GM18951 (cell line): ENCODE measurements around the gene ARL15.
"Not testable (repeated sequence)": the region's sequence is repeated elsewhere in the genome, so short reads cannot be mapped to it uniquely, and the experiment has no call there.

Source experiments
- POLR2A ChIP-seq: IDR thresholded peaks from 4 replicates; pipeline ENCODE4 v1.6.1; 2011; ENCODE audit warnings: mild to moderate bottlenecking; ENCODE audit not compliant: insufficient read length, insufficient read depth; ENCODE audit errors: extremely low read depth
- in situ Hi-C: fragments of 300-500 bp; cut with MboI; formaldehyde crosslinking; loops from one replicate; pipeline ENCODE4 v1.12.0; 2022; ENCODE audit warnings: low sequenced_read_pairs, mixed read lengths, inconsistent platforms; ENCODE audit not compliant: unreplicated experiment

ARL15 gene

GRCh38 chr5:54310433-54311175 is at the start of gene ARL15:
TSS of gene ARL15 (minus strand) at chr5:54310573.
- in situ Hi-C loops = no loop called here
- peak; percentile 98 for TF ChIP-seq POLR2A

- no peak for TF ChIP-seq POLR2A
- in situ Hi-C loops = no loop called here
These were observed 49.7 kb upstream of the ARL15 start for GRCh38 chr5:54360089-54360488.

GRCh38 chr5:54357408-54358058 is 47.2 kb upstream of the ARL15 start:
- in situ Hi-C loops = no loop called here
- no peak for TF ChIP-seq POLR2A

GRCh38 chr5:54353933-54354564 is 43.7 kb upstream of the ARL15 start:
- in situ Hi-C loops = not testable (repeated sequence)

- in situ Hi-C loops = not testable (repeated sequence)
These were observed 42.2 kb upstream of the ARL15 start for GRCh38 chr5:54352580-54352979.

GRCh38 chr5:54347221-54347865 is 37.0 kb upstream of the ARL15 start:
- TF ChIP-seq POLR2A = no peak
- in situ Hi-C loops = no loop called here

GRCh38 chr5:54344653-54345052 is 34.3 kb upstream of the ARL15 start:
- in situ Hi-C loops = no loop called here
- TF ChIP-seq POLR2A = no peak

GRCh38 chr5:54341971-54342370 is 31.6 kb upstream of the ARL15 start:
- no peak for TF ChIP-seq POLR2A
- in situ Hi-C loops = no loop called here

GRCh38 chr5:54337523-54337922 is 27.1 kb upstream of the ARL15 start:
- in situ Hi-C loops = no loop called here
- no peak for TF ChIP-seq POLR2A

GRCh38 chr5:54332720-54333119 is 22.3 kb upstream of the ARL15 start:
- in situ Hi-C loops = no loop called here
- TF ChIP-seq POLR2A = no peak

- in situ Hi-C loops = no loop called here
- TF ChIP-seq POLR2A = no peak
These were observed 19.6 kb upstream of the ARL15 start for GRCh38 chr5:54329731-54330709.

GRCh38 chr5:54326662-54327270 is 16.4 kb upstream of the ARL15 start:
- in situ Hi-C loops = no loop called here
- TF ChIP-seq POLR2A = no peak
